K562 (cell line): ENCODE data around the gene SIK3. TPM values are rescaled to one million over a fixed set of nuclear protein-coding genes. Genes with fewer than 3 reads are reported as not detected.

Experiments used
- ATAC-seq: fragments of 200-7000 bp; cut with Tn5 transposase; 3 replicates; pipeline ENCODE4 v1.9.1; 2020; ENCODE audit warnings: moderate library complexity
- BruUV-seq: library from RNA; stranded (reverse); fragments of 400-500 nt; replicated peaks from 2 replicates; lab custom pipeline; 2021; lab: Mats Ljungman, UMichigan
- CTCF ChIA-PET: fragments of 300-600 bp; formaldehyde crosslinking; extraction: SDS; loops from one replicate; lab custom pipeline; 2021; ENCODE audit warnings: low intra/inter-chr PET ratio; lab: Yijun Ruan, JAX
- POLR2A ChIA-PET: fragments of 300-600, 350-650 bp; sonication (Branson Sonifier 250); formaldehyde crosslinking; extraction: SDS; loops from one replicate; lab custom pipeline; 2021; ENCODE audit warnings: antibody characterized with exemption, inconsistent platforms; lab: Yijun Ruan, JAX
- DNase-seq, 4 experiments: peaks; one replicate each; pipeline versions ENCODE4 v3.0.0 to v3.0.0-alpha.2; 2011 to 2018; ENCODE audit warnings: low spot score in 3 of 4, mixed read lengths in 3 of 4; ENCODE audit errors: extremely low read depth in 1 of 4
- FAIRE-seq: peaks from 2 replicates; lab custom pipeline; 2011; peaks lifted over from hg19 to GRCh38; lab: Jason Lieb, UNC
- H2AFZ ChIP-seq: 2 replicates; pipeline ENCODE4 v1.6.0; 2011; ENCODE audit warnings: low read depth, low read length, control low read depth, inconsistent platforms
- H3K27ac ChIP-seq: fragments of 200-600 bp; 3 replicates; pipeline ENCODE4 v1.8.0; 2011; ENCODE audit warnings: low read depth, mild to moderate bottlenecking, control low read depth, inconsistent platforms, low read length, moderate library complexity, mixed read lengths; ENCODE audit errors: extremely low read depth
- H3K27me3 ChIP-seq, 2 experiments: fragments of 300-600 bp in 1 of 2; 2 replicates in 1 of 2; 3 replicates in 1 of 2; pipeline versions ENCODE4 v1.6.0 to v1.8.0; 2011; ENCODE audit warnings: inconsistent platforms in 2 of 2, low read length in 2 of 2, mild to moderate bottlenecking in 1 of 2, mixed read lengths in 1 of 2, moderate library complexity in 1 of 2; ENCODE audit not compliant: control insufficient read depth in 2 of 2, insufficient read depth in 2 of 2
- H3K36me3 ChIP-seq: fragments of 300-600 bp; 3 replicates; pipeline ENCODE4 v1.8.0; 2011; ENCODE audit warnings: mild to moderate bottlenecking, low read length, inconsistent platforms; ENCODE audit not compliant: control insufficient read depth, insufficient read depth
- H3K4me1 ChIP-seq, 2 experiments: fragments of 200-600 bp in 1 of 2; replicated peaks in 1 of 2; 2 replicates in 1 of 2; 3 replicates in 1 of 2; pipeline versions ENCODE4 v1.5.1 to v1.8.0; 2011; ENCODE audit warnings: inconsistent platforms in 2 of 2, low read length in 2 of 2, mild to moderate bottlenecking in 1 of 2, mixed read lengths in 1 of 2, moderate library complexity in 1 of 2; ENCODE audit not compliant: control insufficient read depth in 2 of 2, insufficient read depth in 2 of 2
- H3K4me2 ChIP-seq: 2 replicates; pipeline ENCODE4 v1.6.1; 2011; ENCODE audit warnings: low read length, control low read depth, inconsistent platforms, mixed read lengths; ENCODE audit not compliant: insufficient read depth
- H3K4me3 ChIP-seq: fragments of 200-600 bp; sonication (generic), shearing (Covaris generic); 2 replicates; pipeline ENCODE4 v1.5.1; 2016; ENCODE audit warnings: control low read depth, inconsistent platforms
- H3K79me2 ChIP-seq: fragments of 200-600 bp; 3 replicates; pipeline ENCODE4 v1.8.0; 2011; ENCODE audit warnings: low read length, inconsistent platforms; ENCODE audit not compliant: control insufficient read depth, insufficient read depth
- H3K9ac ChIP-seq, 2 experiments: 2 replicates each; pipeline versions ENCODE4 v1.6.0 to v1.6.1; 2011; ENCODE audit warnings: low read depth in 2 of 2, low read length in 2 of 2, control low read depth in 1 of 2, inconsistent platforms in 1 of 2, mild to moderate bottlenecking in 1 of 2, mixed read lengths in 1 of 2; ENCODE audit not compliant: insufficient read depth in 1 of 2
- H3K9me1 ChIP-seq: one replicate; pipeline ENCODE4 v1.6.0; 2011; ENCODE audit warnings: inconsistent platforms, mild to moderate bottlenecking, low read length, moderate library complexity; ENCODE audit not compliant: control insufficient read depth, insufficient read depth
- H3K9me3 ChIP-seq: replicated peaks from 2 replicates; pipeline ENCODE4 v1.5.1; 2011; ENCODE audit warnings: low read depth, low read length, inconsistent platforms; ENCODE audit not compliant: control insufficient read depth, insufficient read depth
- H4K20me1 ChIP-seq: replicated peaks from 2 replicates; pipeline ENCODE4 v1.6.1; 2011; ENCODE audit warnings: low read length, inconsistent platforms, mixed read lengths; ENCODE audit not compliant: control insufficient read depth, insufficient read depth
- RUNX1 ChIP-seq: sonication (generic); IDR thresholded peaks from 2 replicates; pipeline ENCODE4 v1.6.1; 2016; ENCODE audit warnings: antibody characterized with exemption, low read depth
- TBL1XR1 ChIP-seq, 2 experiments: IDR thresholded peaks; 2 replicates each; pipeline ENCODE4 v1.6.1; 2012; ENCODE audit warnings: improper control_type of control experiment in 2 of 2, low read length in 2 of 2, mild to moderate bottlenecking in 1 of 2
- ZNF274 ChIP-seq: IDR thresholded peaks from 2 replicates; pipeline ENCODE4 v1.6.1; 2011; ENCODE audit warnings: low read depth, mild to moderate bottlenecking, low read length, moderate library complexity, borderline replicate concordance
- WGBS: fragments of 100-300 bp; shearing (Covaris generic); methylation state at CpG from one replicate; pipeline ENCODE4 v1.1.6; 2016; ENCODE audit warnings: low coverage, mixed read lengths; ENCODE audit not compliant: insufficient coverage; ENCODE audit errors: missing lambda C conversion rate; 5-methylcytosine and 5-hydroxymethylcytosine counted together
- in situ Hi-C: fragments of 300-500 bp; cut with MboI; formaldehyde crosslinking; loops from 4 replicates; pipeline ENCODE4 v1.15.0; 2018; ENCODE audit warnings: inconsistent platforms, mixed read lengths
- intact Hi-C: fragments of 100-400 bp; cut with micrococcal nuclease; formaldehyde crosslinking; loops from 2 replicates; pipeline ENCODE4 v1.14.2; 2022
- polyA plus RNA-seq, 8 experiments: library from polyadenylated mRNA; depleted of rRNA in 4 of 8; stranded (reverse) in 5 of 8; unstranded in 3 of 8; fragments of >200 nt; fragmentation: Nextera tagmentation in 2 of 8; fragmentation: Illumina TruSeq in 1 of 8; extraction: Ambion mirVana in 2 of 8; extraction: Trizol in 1 of 8; gene quantifications; 2 replicates each; pipeline versions ENCODE4 v1.2.1 to v1.2.3, GENCODE V29; 2011 to 2014; ENCODE audit warnings: inconsistent platforms in 1 of 8, missing spikeins in 1 of 8
- total RNA-seq, 7 experiments: library from RNA; depleted of rRNA in 6 of 7; stranded (reverse); fragments of >200 nt in 6 of 7; fragmentation: Illumina TruSeq in 2 of 7; extraction: Trizol in 2 of 7; gene quantifications; 2 replicates each; pipeline versions ENCODE4 v1.2.1 to v1.2.3, GENCODE V29; 2011 to 2021; ENCODE audit warnings: low replicate concordance in 1 of 7
- TF ChIP-seq, protein P1 (sequence below): fragments of 450-650 bp; formaldehyde crosslinking; IDR thresholded peaks from 2 replicates; pipeline ENCODE4 v1.4.0; 2020; ENCODE audit warnings: mild to moderate bottlenecking, mixed read lengths

The SIK3 gene
- total and polyA plus RNA-seq, 9 of the 15 experiments (the other 6 are each of a cell fraction or from before 2014, with no cell fraction given) = 1.6 to 21.6 (median 8.0) TPM

DNA sequence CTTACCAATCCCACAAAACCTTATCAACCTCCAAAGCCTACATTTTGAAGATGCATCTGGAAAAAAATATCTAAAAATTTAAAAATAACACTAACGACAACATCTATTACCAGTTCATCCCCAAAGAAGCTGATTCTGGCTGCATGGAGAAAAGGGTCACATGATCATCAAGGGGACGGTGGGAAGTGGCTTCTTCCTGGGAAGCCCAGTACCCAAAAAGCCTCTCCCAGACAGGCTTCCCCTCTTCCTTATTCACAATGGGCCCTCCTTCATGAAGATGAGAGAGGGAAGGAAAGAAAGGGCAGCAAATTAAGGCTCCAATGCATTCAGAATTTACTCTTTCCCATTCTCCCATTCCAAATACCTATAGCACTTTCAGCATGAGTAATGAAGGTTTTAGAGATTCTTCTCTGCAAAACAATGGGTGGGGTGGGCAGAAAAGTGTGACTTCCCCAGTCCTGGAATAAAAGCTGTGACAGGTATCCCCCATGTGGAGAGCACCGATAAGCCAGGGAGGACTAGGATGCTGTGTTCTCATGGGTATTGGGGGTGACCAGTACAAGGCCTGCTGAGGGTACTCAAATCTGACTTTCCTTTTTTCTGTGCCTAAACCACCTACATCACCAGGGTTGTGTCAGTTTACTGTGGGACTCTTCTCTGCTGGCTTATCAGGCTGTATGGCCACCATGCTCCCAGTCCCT lies 88.2 kb downstream of the SIK3 start:
- DNase-seq (no peak), ATAC-seq (peak; percentile 40; the same call in 2 of the 3 replicates), FAIRE-seq (peak; percentile 26)
- intact Hi-C loops = loop anchor here (5.0 kb wide), 1 partner anchor 87 kb away; the partner anchor contains the start of gene SIK3
- peaks cover 0 to 3% of the 10 kb centered on the region in 2 experiments; a peak in 1 of 5 replicates for H3K4me1 ChIP-seq
- no peak overlapping the region for H3K4me2 ChIP-seq
- no peak overlapping the region for H2AFZ ChIP-seq
- no peak overlapping the region for H3K27ac ChIP-seq
- no peaks in the 10 kb centered on the region for H3K9me1 ChIP-seq
- H3K27me3 ChIP-seq = no peaks in the 10 kb centered on the region
- H3K9me3 ChIP-seq = no peaks in the 10 kb centered on the region
- peaks cover 8% of the 10 kb centered on the region; the same call in 1 of the 2 replicates for H4K20me1 ChIP-seq
- WGBS = 36% methylated on average over 3 of the region's 3 CpGs
- TF ChIP-seq ZNF274 (no peak), TBL1XR1 (IDR thresholded peaks at IDR 0.05; ENCODE audit: low read length in 2 of 2) (no peak), RUNX1 (no peak)
- TF ChIP-seq, protein P1, sequence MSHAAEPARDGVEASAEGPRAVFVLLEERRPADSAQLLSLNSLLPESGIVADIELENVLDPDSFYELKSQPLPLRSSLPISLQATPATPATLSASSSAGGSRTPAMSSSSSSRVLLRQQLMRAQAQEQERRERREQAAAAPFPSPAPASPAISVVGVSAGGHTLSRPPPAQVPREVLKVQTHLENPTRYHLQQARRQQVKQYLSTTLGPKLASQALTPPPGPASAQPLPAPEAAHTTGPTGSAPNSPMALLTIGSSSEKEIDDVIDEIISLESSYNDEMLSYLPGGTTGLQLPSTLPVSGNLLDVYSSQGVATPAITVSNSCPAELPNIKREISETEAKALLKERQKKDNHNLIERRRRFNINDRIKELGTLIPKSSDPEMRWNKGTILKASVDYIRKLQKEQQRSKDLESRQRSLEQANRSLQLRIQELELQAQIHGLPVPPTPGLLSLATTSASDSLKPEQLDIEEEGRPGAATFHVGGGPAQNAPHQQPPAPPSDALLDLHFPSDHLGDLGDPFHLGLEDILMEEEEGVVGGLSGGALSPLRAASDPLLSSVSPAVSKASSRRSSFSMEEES (CRISPR knock-in tag) = peak; percentile 77
- no peaks in the 10 kb centered on the region for H3K36me3 ChIP-seq
- CTCF ChIA-PET = interaction anchor here (0.6 kb wide), 1 partner anchor 115 kb away, joined by 3 read pairs; no protein-coding TSS in a partner anchor
- POLR2A ChIA-PET = interaction anchor here (0.8 to 2.2 kb wide), 3 partner anchors 10 to 89 kb away, joined by 3 to 7 read pairs (median 4); partner anchors contain the start of gene SIK3
- in situ Hi-C loops = no loop called here
- H3K79me2 ChIP-seq = no peaks in the 10 kb centered on the region; the same call in 2 of the 3 replicates
- H3K9ac ChIP-seq = no peak overlapping the region; a peak in 1 of 4 replicates
- BruUV-seq = no TSS peak
- no peak overlapping the region for H3K4me3 ChIP-seq
